Measurements from ENCODE around the gene RACK1.

DNA sequence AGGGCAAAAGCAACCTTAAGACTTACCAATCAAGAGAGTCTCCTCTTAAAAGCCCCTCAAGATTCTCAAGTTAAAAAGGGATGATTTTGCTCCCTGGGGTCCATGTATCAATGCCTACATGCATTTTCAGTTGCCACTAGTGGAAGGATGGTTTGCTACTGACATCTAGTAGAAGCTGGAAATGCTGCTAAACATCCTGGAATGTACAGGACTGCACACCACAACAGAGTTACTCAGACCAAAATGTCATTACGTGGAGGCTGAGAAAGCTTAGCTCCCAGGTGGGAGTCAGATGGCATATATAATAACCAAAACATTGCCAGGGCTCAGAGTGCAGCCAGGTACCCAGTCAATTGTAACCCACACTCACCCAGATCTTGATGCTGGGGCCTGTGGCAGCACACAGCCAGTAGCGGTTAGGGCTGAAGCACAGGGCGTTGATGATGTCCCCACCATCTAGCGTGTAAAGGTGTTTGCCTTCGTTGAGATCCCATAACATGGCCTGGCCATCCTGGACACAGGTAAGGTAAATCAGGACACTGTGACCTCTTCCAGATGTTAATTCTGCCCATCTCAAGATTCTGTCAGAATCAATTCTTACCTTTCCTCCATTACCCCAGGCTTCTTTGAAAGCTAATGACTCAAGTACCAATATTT, 5.8 kb downstream of the RACK1 start:
- TF ChIP-seq EP300 (IDR thresholded peaks at IDR 0.05; ENCODE audit: borderline replicate concordance): no peak
- TF ChIP-seq TAF1 (IDR thresholded peaks at IDR 0.05; ENCODE audit: low read depth): no peak
- no peak for TF ChIP-seq NFIC (IDR thresholded peaks at IDR 0.05)
- TF ChIP-seq, protein P1, sequence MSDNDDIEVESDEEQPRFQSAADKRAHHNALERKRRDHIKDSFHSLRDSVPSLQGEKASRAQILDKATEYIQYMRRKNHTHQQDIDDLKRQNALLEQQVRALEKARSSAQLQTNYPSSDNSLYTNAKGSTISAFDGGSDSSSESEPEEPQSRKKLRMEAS (IDR thresholded peaks at IDR 0.05): no peak
- no peak for TF ChIP-seq CEBPB (IDR thresholded peaks at IDR 0.05)
- TF ChIP-seq RAD21 (IDR thresholded peaks at IDR 0.05; ENCODE audit: low read depth): no peak
- TF ChIP-seq EGR1 (IDR thresholded peaks at IDR 0.05): no peak
- TF ChIP-seq TEAD4 (IDR thresholded peaks at IDR 0.05): no peak
- TF ChIP-seq, protein P2, sequence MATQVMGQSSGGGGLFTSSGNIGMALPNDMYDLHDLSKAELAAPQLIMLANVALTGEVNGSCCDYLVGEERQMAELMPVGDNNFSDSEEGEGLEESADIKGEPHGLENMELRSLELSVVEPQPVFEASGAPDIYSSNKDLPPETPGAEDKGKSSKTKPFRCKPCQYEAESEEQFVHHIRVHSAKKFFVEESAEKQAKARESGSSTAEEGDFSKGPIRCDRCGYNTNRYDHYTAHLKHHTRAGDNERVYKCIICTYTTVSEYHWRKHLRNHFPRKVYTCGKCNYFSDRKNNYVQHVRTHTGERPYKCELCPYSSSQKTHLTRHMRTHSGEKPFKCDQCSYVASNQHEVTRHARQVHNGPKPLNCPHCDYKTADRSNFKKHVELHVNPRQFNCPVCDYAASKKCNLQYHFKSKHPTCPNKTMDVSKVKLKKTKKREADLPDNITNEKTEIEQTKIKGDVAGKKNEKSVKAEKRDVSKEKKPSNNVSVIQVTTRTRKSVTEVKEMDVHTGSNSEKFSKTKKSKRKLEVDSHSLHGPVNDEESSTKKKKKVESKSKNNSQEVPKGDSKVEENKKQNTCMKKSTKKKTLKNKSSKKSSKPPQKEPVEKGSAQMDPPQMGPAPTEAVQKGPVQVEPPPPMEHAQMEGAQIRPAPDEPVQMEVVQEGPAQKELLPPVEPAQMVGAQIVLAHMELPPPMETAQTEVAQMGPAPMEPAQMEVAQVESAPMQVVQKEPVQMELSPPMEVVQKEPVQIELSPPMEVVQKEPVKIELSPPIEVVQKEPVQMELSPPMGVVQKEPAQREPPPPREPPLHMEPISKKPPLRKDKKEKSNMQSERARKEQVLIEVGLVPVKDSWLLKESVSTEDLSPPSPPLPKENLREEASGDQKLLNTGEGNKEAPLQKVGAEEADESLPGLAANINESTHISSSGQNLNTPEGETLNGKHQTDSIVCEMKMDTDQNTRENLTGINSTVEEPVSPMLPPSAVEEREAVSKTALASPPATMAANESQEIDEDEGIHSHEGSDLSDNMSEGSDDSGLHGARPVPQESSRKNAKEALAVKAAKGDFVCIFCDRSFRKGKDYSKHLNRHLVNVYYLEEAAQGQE (IDR thresholded peaks at IDR 0.05; ENCODE audit: low read depth): no peak
